Ishikawa (cell line): Measurements from ENCODE around the gene MYOZ3.

Source experiments
- CEBPB ChIP-seq: IDR thresholded peaks from 2 replicates; pipeline ENCODE4 v1.6.1; 2012
- CREB1 ChIP-seq: IDR thresholded peaks from 2 replicates; pipeline ENCODE4 v1.6.1; 2012; ENCODE audit warnings: low read depth
- EGR1 ChIP-seq: IDR thresholded peaks from 2 replicates; pipeline ENCODE4 v1.6.1; 2012
- EP300 ChIP-seq: IDR thresholded peaks from 2 replicates; pipeline ENCODE4 v1.6.1; 2012; ENCODE audit warnings: borderline replicate concordance
- FOXM1 ChIP-seq: IDR thresholded peaks from 2 replicates; pipeline ENCODE4 v1.6.1; 2012; ENCODE audit warnings: low read depth, borderline replicate concordance
- NFIC ChIP-seq: IDR thresholded peaks from 2 replicates; pipeline ENCODE4 v1.6.1; 2012
- RAD21 ChIP-seq: IDR thresholded peaks from 2 replicates; pipeline ENCODE4 v1.6.1; 2012; ENCODE audit warnings: low read depth
- TAF1 ChIP-seq: IDR thresholded peaks from 2 replicates; pipeline ENCODE4 v1.6.1; 2012; ENCODE audit warnings: low read depth, mild to moderate bottlenecking
- TCF12 ChIP-seq: IDR thresholded peaks from 2 replicates; pipeline ENCODE4 v1.6.1; 2012; ENCODE audit warnings: low read depth
- TEAD4 ChIP-seq: IDR thresholded peaks from 2 replicates; pipeline ENCODE4 v1.6.1; 2012
- YY1 ChIP-seq: IDR thresholded peaks from 2 replicates; pipeline ENCODE4 v1.6.1; 2012; ENCODE audit warnings: low read depth
- ZBTB7A ChIP-seq: IDR thresholded peaks from 2 replicates; pipeline ENCODE4 v1.6.1; 2012; ENCODE audit warnings: low read depth
- TF ChIP-seq, protein P1 (sequence below): IDR thresholded peaks from 2 replicates; pipeline ENCODE4 v1.6.1; 2012
- TF ChIP-seq, protein P2 (sequence below): IDR thresholded peaks from 2 replicates; pipeline ENCODE4 v1.6.1; 2012; ENCODE audit warnings: low read depth, mild to moderate bottlenecking
- TF ChIP-seq, protein P3 (sequence below): IDR thresholded peaks from 2 replicates; pipeline ENCODE4 v1.6.1; 2012

The MYOZ3 gene

DNA sequence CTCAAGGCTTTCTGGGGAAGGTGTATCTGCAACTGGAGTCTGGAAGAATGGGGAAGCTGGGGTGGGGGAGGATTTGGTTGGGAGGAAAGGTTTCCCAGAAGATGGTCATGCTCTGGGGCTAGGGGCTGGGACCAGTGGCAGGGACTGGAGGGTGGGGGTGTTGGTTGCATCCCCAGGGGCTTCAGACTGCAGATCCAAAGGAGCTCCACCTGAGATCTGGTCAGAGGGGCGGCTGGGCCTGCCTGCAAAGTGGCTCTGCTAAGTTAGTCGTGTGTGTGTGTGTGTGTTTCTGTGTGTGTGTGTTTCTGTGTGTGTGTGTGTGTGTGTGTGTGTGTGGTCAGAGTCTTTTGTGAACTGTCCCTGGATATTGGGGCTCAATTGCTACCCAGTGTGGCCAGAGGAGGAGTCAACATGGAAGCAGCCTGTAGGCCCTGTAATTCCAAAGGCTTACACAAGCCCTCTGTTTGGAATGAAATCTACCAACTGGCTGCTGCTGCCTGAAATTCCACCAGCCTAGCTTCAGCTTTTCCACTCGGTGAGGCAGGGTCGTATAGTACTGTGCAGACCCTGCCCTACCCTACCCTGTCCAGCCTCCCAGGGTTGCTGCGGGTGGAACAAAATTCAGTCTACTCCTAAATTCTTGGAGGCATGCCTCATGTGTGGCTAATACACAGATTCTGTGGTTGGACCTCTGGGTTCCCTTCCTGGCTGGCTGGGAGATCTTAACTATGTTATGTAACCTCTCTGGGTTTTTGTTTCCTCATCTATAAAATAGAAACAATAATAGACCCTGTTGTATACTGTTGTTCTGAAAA lies 33.1 kb upstream of the MYOZ3 start:
- TF ChIP-seq RAD21, result no peak
- no peak for TF ChIP-seq TEAD4
- TF ChIP-seq ZBTB7A, result no peak
- TF ChIP-seq, protein P1, sequence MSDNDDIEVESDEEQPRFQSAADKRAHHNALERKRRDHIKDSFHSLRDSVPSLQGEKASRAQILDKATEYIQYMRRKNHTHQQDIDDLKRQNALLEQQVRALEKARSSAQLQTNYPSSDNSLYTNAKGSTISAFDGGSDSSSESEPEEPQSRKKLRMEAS, result no peak
- no peak for TF ChIP-seq EGR1
- TF ChIP-seq TAF1, result no peak
- TF ChIP-seq FOXM1, result no peak
- no peak for TF ChIP-seq YY1
- no peak for TF ChIP-seq EP300

DNA sequence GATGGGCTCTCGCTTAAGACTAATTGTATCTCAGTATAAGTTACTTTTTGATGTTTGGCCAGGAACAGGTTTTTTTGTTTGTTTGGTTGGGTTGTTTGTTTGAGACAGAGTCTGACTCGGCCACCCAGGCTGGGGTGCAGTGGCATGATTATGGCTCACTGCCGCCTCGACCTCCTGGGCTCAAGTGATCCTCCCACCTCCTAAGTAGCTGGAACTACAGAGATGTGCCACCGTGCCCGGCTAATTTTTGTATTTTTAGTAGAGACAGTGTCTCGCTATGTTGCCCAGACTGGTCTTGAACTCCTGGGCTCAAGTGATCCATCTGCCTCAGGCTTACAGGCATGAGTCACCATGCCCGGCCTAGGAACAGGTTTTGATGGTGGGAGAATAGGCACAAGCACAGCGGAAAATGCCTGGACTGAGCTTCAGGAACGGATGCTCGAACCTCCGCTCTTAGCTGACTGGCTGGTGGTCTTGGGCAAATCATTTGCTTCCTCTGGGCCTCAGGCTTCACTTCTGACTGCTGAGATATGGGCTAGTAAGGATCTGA lies 32.0 kb upstream of the MYOZ3 start:
- TF ChIP-seq CEBPB, result no peak
- TF ChIP-seq, protein P1, result no peak
- TF ChIP-seq YY1, result no peak
- no peak for TF ChIP-seq FOXM1
- TF ChIP-seq ZBTB7A, result no peak
- TF ChIP-seq TCF12, result no peak
- TF ChIP-seq TEAD4, result no peak
- no peak for TF ChIP-seq CREB1
- no peak for TF ChIP-seq EGR1
- TF ChIP-seq, protein P2, sequence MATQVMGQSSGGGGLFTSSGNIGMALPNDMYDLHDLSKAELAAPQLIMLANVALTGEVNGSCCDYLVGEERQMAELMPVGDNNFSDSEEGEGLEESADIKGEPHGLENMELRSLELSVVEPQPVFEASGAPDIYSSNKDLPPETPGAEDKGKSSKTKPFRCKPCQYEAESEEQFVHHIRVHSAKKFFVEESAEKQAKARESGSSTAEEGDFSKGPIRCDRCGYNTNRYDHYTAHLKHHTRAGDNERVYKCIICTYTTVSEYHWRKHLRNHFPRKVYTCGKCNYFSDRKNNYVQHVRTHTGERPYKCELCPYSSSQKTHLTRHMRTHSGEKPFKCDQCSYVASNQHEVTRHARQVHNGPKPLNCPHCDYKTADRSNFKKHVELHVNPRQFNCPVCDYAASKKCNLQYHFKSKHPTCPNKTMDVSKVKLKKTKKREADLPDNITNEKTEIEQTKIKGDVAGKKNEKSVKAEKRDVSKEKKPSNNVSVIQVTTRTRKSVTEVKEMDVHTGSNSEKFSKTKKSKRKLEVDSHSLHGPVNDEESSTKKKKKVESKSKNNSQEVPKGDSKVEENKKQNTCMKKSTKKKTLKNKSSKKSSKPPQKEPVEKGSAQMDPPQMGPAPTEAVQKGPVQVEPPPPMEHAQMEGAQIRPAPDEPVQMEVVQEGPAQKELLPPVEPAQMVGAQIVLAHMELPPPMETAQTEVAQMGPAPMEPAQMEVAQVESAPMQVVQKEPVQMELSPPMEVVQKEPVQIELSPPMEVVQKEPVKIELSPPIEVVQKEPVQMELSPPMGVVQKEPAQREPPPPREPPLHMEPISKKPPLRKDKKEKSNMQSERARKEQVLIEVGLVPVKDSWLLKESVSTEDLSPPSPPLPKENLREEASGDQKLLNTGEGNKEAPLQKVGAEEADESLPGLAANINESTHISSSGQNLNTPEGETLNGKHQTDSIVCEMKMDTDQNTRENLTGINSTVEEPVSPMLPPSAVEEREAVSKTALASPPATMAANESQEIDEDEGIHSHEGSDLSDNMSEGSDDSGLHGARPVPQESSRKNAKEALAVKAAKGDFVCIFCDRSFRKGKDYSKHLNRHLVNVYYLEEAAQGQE, result no peak
- TF ChIP-seq, protein P3, sequence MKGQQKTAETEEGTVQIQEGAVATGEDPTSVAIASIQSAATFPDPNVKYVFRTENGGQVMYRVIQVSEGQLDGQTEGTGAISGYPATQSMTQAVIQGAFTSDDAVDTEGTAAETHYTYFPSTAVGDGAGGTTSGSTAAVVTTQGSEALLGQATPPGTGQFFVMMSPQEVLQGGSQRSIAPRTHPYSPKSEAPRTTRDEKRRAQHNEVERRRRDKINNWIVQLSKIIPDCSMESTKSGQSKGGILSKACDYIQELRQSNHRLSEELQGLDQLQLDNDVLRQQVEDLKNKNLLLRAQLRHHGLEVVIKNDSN, result no peak
- no peak for TF ChIP-seq NFIC
- no peak for TF ChIP-seq RAD21
- no peak for TF ChIP-seq TAF1

DNA sequence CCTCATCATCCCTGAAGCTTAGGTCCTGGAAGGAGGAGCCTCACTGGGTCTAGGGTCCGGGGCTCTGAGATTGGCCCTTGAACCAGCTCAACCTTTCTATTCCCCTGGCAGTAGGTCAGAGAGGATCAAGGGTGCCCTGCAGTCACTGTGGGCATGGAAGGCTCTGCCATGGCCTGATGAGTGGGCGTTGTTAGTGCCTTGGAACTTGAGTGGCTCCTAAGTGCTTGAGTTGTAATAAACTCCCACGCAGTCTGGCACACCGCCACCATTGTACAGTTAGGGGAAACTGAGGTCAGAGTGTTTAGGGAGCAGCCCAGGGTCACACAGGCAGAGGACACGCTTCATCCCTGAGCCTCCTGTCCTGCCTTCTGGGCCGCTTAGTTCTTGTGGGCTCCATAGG lies 31.0 kb upstream of the MYOZ3 start:
- TF ChIP-seq TEAD4 (no peak), EP300 (no peak), ZBTB7A (no peak), EGR1 (peak; percentile 82)
- TF ChIP-seq, protein P3, result no peak
- TF ChIP-seq, protein P1, result no peak

DNA sequence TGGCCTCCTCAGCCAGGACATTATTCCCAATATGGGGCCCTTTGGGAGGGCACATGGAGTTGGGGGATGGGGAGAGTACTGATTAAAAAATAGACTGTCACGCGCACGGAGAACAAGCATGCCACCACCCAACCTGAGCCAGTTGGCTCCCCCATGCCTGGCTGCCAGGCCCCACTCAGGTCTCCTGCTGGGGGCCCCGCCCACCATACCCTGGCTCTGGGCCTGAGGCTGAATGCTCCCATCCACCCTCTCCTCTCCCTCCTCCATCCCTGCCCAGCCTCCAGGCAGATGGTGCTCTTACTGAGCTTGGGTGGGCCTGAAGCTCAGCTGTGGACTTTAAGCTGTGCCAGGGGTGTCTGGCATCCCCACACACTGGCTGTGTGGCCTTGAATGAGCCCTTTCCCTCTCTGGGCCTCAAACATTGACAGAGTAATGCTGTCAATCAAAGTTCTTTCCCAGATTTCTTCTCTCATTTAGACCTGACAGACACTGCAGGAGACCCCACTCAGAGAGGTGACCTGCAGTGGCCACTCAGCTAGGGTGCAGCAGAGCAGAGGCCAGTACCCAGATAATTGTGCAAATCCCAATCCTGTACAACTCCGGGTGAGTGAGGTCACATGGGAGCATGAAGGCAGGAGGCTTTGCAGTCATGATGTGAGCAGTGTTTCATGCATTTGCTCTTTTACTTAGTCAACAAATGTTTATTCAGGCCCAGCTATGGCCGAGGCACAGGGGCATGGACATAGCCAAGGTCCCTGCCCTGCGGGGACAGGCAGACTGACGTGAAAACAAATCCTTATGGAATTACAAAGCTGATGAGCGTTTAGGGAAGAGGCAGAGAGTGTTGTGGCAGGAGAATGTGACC lies 30.4 kb upstream of the MYOZ3 start:
- TF ChIP-seq, protein P2, result no peak
- TF ChIP-seq, protein P3, result no peak
- TF ChIP-seq YY1, result no peak
- TF ChIP-seq EGR1, result no peak
- no peak for TF ChIP-seq TAF1
- TF ChIP-seq, protein P1, result 0 out of 2 replicates have a peak, but pooled peaks have one; percentile 22
- TF ChIP-seq RAD21, result no peak
- no peak for TF ChIP-seq ZBTB7A
- no peak for TF ChIP-seq TEAD4
- no peak for TF ChIP-seq CREB1
- peak; percentile 37; the same call in 1 of the 2 replicates for TF ChIP-seq NFIC
- TF ChIP-seq EP300, result no peak; the same call in 1 of the 2 replicates
